Endodermal cell (in vitro differentiated cells): Measurements from ENCODE around the gene PHOSPHO2. TPM values are rescaled to one million over a fixed set of nuclear protein-coding genes. Genes with fewer than 3 reads are reported as not detected.

ENCODE experiments used
- DNase-seq: peaks from one replicate; pipeline ENCODE4 v3.0.0-alpha.2; 2017
- H3K27ac ChIP-seq: 2 replicates; pipeline ENCODE4 v1.5.1; 2013; ENCODE audit warnings: mild to moderate bottlenecking, low read depth, low read length, moderate library complexity
- H3K27me3 ChIP-seq: 2 replicates; pipeline ENCODE4 v1.6.1; 2013; ENCODE audit warnings: mild to moderate bottlenecking, low read length, moderate library complexity; ENCODE audit not compliant: insufficient read depth, control insufficient read depth, poor library complexity, severe bottlenecking
- H3K36me3 ChIP-seq: 2 replicates; pipeline ENCODE4 v1.7.0; 2013; ENCODE audit warnings: mild to moderate bottlenecking, low read length, moderate library complexity; ENCODE audit not compliant: control insufficient read depth, insufficient read depth
- H3K4me1 ChIP-seq: one replicate; pipeline ENCODE4 v1.7.0; 2013; ENCODE audit warnings: low read length; ENCODE audit not compliant: control insufficient read depth, insufficient read depth
- H3K4me3 ChIP-seq: 2 replicates; pipeline ENCODE4 v1.5.1; 2013; ENCODE audit warnings: mild to moderate bottlenecking, low read length, moderate library complexity
- H3K9ac ChIP-seq: 2 replicates; pipeline ENCODE4 v1.6.1; 2013; ENCODE audit warnings: mild to moderate bottlenecking, low read length, moderate library complexity; ENCODE audit not compliant: poor library complexity, severe bottlenecking; ENCODE audit errors: extremely low read depth
- H3K9me3 ChIP-seq: 2 replicates; pipeline ENCODE4 v1.6.1; 2013; ENCODE audit warnings: mild to moderate bottlenecking, low read length, moderate library complexity; ENCODE audit not compliant: control insufficient read depth
- H3K27ac Mint-ChIP-seq: 2 replicates; pipeline ENCODE4 v1.8.0; 2020; ENCODE audit warnings: mixed read lengths
- H3K27me3 Mint-ChIP-seq: 2 replicates; pipeline ENCODE4 v1.8.0; 2021; ENCODE audit warnings: mild to moderate bottlenecking, mixed read lengths; ENCODE audit not compliant: insufficient read depth
- H3K36me3 Mint-ChIP-seq: 2 replicates; pipeline ENCODE4 v1.8.0; 2020; ENCODE audit warnings: low read depth, mixed read lengths
- H3K4me1 Mint-ChIP-seq: 2 replicates; pipeline ENCODE4 v1.8.0; 2020; ENCODE audit warnings: mixed read lengths
- H3K4me3 Mint-ChIP-seq: 2 replicates; pipeline ENCODE4 v1.8.0; 2020; ENCODE audit warnings: mild to moderate bottlenecking, moderate library complexity, mixed read lengths
- H3K9me3 Mint-ChIP-seq: 2 replicates; pipeline ENCODE4 v1.8.0; 2020; ENCODE audit warnings: mild to moderate bottlenecking, mixed read lengths
- CTCF ChIP-seq: fragments of 200-600 bp; sonication (generic); conservative IDR thresholded peaks from 2 replicates; pipeline ENCODE4 v1.5.0; 2021; ENCODE audit warnings: antibody characterized with exemption, mild to moderate bottlenecking
- WGBS, 2 experiments: methylation state at CpG; one replicate each; pipeline versions ENCODE4 v1.1.5 to v1.1.7; 2013; ENCODE audit warnings: missing lambda C conversion rate in 2 of 2, mixed read lengths in 1 of 2; ENCODE audit not compliant: insufficient coverage in 1 of 2, insufficient read length in 1 of 2; 5-methylcytosine and 5-hydroxymethylcytosine counted together
- total RNA-seq, 2 donors: library from RNA; stranded (reverse); fragmentation: NEBNext Ultra II Directional in 1 of 2; extraction: Animal tissue kit (Norgen Biotek cat#: 25700) in 1 of 2; gene quantifications; 2 replicates in 1 of 2; 3 replicates in 1 of 2; pipeline ENCODE4 v1.2.1, GENCODE V29; 2021

Gene PHOSPHO2
- total RNA-seq, 2 donors from 2014 or later = 6.3 to 7.3 TPM

- no peaks in the 10 kb centered on the region for H3K4me1 Mint-ChIP-seq
- H3K4me3 ChIP-seq = no peak overlapping the region
- no peak for DNase-seq
- no peak for TF ChIP-seq CTCF
- H3K9me3 ChIP-seq = no peaks in the 10 kb centered on the region
- peaks cover 7% of the 10 kb centered on the region for H3K27me3 Mint-ChIP-seq
- no peaks in the 10 kb centered on the region for H3K4me1 ChIP-seq
- no peak overlapping the region for H3K4me3 Mint-ChIP-seq
- H3K9me3 Mint-ChIP-seq = no peaks in the 10 kb centered on the region
- no peaks in the 10 kb centered on the region for H3K36me3 Mint-ChIP-seq
- 95% methylated on average over 1 of the region's 1 CpG; no CpG with 5 or more reads in 1 of the 2 experiments for WGBS, 2 experiments
- H3K9ac ChIP-seq = no peak overlapping the region
- peaks cover 26% of the 10 kb centered on the region for H3K27me3 ChIP-seq
- H3K27ac Mint-ChIP-seq = no peak overlapping the region
- H3K27ac ChIP-seq = no peak overlapping the region
- no peaks in the 10 kb centered on the region for H3K36me3 ChIP-seq
Measured at GRCh38 chr2:169659320-169659719, 34.9 kb upstream of the PHOSPHO2 start.

- Mint-ChIP-seq H3K4me3 (no peak overlapping the region), H3K9me3 (no peaks in the 10 kb centered on the region), H3K4me1 (no peaks in the 10 kb centered on the region), H3K27ac (no peak overlapping the region), H3K27me3 (peaks cover 9% of the 10 kb centered on the region), H3K36me3 (no peaks in the 10 kb centered on the region)
- H3K9me3 ChIP-seq = no peaks in the 10 kb centered on the region
- no peaks in the 10 kb centered on the region for H3K4me1 ChIP-seq
- no peak overlapping the region for H3K27ac ChIP-seq
- H3K4me3 ChIP-seq = no peak overlapping the region
- WGBS, 2 experiments = 83 to 93% methylated on average over 2 to 3 of the region's 3 CpGs
- TF ChIP-seq CTCF = no peak
- no peak overlapping the region for H3K9ac ChIP-seq
- peaks cover 37% of the 10 kb centered on the region for H3K27me3 ChIP-seq
- H3K36me3 ChIP-seq = no peaks in the 10 kb centered on the region
- DNase-seq = no peak
Measured at GRCh38 chr2:169661265-169661664, 33.0 kb upstream of the PHOSPHO2 start.

GRCh38 chr2:169662744-169663143 is 31.5 kb upstream of the PHOSPHO2 start:
- Histone ChIP-seq H3K4me3 (no peak overlapping the region), H3K27ac (no peak overlapping the region), H3K27me3 (peaks cover 48% of the 10 kb centered on the region), H3K9ac (no peak overlapping the region), H3K4me1 (no peaks in the 10 kb centered on the region), H3K9me3 (no peaks in the 10 kb centered on the region), H3K36me3 (no peaks in the 10 kb centered on the region)
- Mint-ChIP-seq H3K4me3 (no peak overlapping the region), H3K9me3 (no peaks in the 10 kb centered on the region), H3K4me1 (no peaks in the 10 kb centered on the region), H3K27ac (no peak overlapping the region), H3K27me3 (peaks cover 9% of the 10 kb centered on the region), H3K36me3 (no peaks in the 10 kb centered on the region)
- TF ChIP-seq CTCF = no peak
- 84 to 100% methylated on average over 1 of the region's 1 CpG for whole genome bisulfite sequencing, 2 experiments
- DNase-seq = no peak
